Left renal cortex interstitium (tissue), 4 donors: ENCODE results near the gene PHF12. TPM values are rescaled to one million over a fixed set of nuclear protein-coding genes. Genes with fewer than 3 reads are reported as not detected.
A peak's percentile ranks its signal among the peaks of the same experiment; 100 is the strongest.
"Not testable (repeated sequence)": the region's sequence is repeated elsewhere in the genome, so short reads cannot be mapped to it uniquely, and the experiment has no call there.

ENCODE experiments used
- DNase-seq, 4 donors: peaks; one replicate each; pipeline ENCODE4 v3.0.0-alpha.2; 2013; ENCODE audit warnings: low read depth in 4 of 4, low spot score in 2 of 4, missing footprints in 1 of 4
- polyA plus RNA-seq, 4 donors: library from polyadenylated mRNA; unstranded; fragments of 120-200 nt; gene quantifications; one replicate each; pipeline ENCODE4 v1.2.1, GENCODE V29; 2013; ENCODE audit not compliant: insufficient read length in 4 of 4

Gene PHF12
- polyA plus RNA-seq, 4 donors = 41.2 to 66.9 (median 50.8) TPM

- no peak for DNase-seq
These were observed 42.6 kb downstream of the PHF12 start for GRCh38 chr17:28908640-28909167.

GRCh38 chr17:28907709-28908475 is 43.4 kb downstream of the PHF12 start:
- no peak for DNase-seq

GRCh38 chr17:28906706-28907438 is 44.4 kb downstream of the PHF12 start:
- DNase-seq = no peak

- no peak for DNase-seq
These were observed 45.0 kb downstream of the PHF12 start for GRCh38 chr17:28906276-28906675.

GRCh38 chr17:28904800-28905199 is 46.5 kb downstream of the PHF12 start:
- DNase-seq = no peak

- DNase-seq = not testable (repeated sequence)
These were observed 47.8 kb downstream of the PHF12 start for GRCh38 chr17:28903546-28903841.

- peak in 3 of 4 donors; percentile 82 to 89 (median 88) for DNase-seq
These were observed 48.3 kb downstream of the PHF12 start, which contains the start of gene DHRS13 for GRCh38 chr17:28902819-28903545. Gene DHRS13, minus strand, starts transcription at chr17:28903079. Its CDS starts 135 bp downstream, at chr17:28902944.

- DNase-seq = peak in 3 of 4 donors; percentile 36 to 56 (median 55)
These were observed 49.2 kb downstream of the PHF12 start for GRCh38 chr17:28901866-28902818.

GRCh38 chr17:28900986-28901726 is 50.2 kb downstream of the PHF12 start:
- no peak for DNase-seq

GRCh38 chr17:28899212-28899815 is 52.0 kb downstream of the PHF12 start:
- DNase-seq = no peak

GRCh38 chr17:28898527-28898955 is 52.8 kb downstream of the PHF12 start:
- DNase-seq = no peak

- no peak for DNase-seq
These were observed 53.4 kb downstream of the PHF12 start for GRCh38 chr17:28897769-28898526.

- peak in 2 of 4 donors; percentile 30 to 53 for DNase-seq
These were observed 54.2 kb downstream of the PHF12 start, which contains the start of gene FLOT2 for GRCh38 chr17:28896884-28897768. Gene FLOT2, minus strand, starts transcription at chr17:28897733. Its CDS starts 159 bp downstream, at chr17:28897574.

- no peak for DNase-seq
These were observed 54.8 kb downstream of the PHF12 start for GRCh38 chr17:28896491-28896883.

- DNase-seq = no peak
These were observed 55.4 kb downstream of the PHF12 start for GRCh38 chr17:28895794-28896447.
